LNCAP (cell line): ENCODE data around the gene STON1.

Experiments used
- TF ChIP-seq, protein P1 (sequence below): fragments of 450-650 bp; IDR thresholded peaks from 2 replicates; pipeline ENCODE4 v1.5.1; 2017; ENCODE audit warnings: mild to moderate bottlenecking

STON1 gene

GRCh38 chr2:48504647-48505327, 25.2 kb upstream of the STON1 start:
- TF ChIP-seq, protein P1, sequence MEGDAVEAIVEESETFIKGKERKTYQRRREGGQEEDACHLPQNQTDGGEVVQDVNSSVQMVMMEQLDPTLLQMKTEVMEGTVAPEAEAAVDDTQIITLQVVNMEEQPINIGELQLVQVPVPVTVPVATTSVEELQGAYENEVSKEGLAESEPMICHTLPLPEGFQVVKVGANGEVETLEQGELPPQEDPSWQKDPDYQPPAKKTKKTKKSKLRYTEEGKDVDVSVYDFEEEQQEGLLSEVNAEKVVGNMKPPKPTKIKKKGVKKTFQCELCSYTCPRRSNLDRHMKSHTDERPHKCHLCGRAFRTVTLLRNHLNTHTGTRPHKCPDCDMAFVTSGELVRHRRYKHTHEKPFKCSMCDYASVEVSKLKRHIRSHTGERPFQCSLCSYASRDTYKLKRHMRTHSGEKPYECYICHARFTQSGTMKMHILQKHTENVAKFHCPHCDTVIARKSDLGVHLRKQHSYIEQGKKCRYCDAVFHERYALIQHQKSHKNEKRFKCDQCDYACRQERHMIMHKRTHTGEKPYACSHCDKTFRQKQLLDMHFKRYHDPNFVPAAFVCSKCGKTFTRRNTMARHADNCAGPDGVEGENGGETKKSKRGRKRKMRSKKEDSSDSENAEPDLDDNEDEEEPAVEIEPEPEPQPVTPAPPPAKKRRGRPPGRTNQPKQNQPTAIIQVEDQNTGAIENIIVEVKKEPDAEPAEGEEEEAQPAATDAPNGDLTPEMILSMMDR = no peak

- TF ChIP-seq, protein P1 = no peak
These were observed 22.8 kb upstream of the STON1 start for GRCh38 chr2:48507111-48507510.

- TF ChIP-seq, protein P1 = no peak
These were observed 21.4 kb upstream of the STON1 start for GRCh38 chr2:48508461-48509124.

- TF ChIP-seq, protein P1 = no peak
These were observed 19.6 kb upstream of the STON1 start for GRCh38 chr2:48510329-48510728.

DNA sequence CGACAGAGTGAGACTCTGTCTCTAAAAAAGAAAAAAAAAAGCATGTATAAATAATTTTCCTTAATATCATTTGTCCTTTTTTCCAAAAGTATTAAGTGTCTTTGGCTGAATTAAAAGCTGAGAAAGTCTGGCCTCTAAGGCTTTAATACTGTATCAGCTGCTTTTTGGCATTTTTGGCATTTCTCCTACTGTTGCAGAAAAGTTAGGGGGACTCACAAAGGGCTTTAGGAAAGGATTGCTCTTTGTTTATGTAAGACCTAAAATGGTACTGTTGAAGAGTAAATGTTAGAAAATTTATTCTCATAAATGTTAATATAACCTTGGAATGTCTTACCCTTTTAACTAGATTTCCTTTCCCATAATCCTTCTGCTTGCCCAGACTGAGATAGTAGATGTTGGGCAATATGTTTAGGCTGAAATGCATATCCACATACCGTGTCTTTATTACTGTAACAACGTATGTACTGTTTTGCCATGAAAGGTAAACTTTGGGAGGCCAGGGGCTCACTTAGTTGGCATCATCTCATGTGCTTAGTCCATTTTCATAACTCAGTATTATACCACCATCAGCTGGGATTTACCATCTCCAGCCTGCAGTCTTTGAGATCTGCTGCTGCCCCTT, 18.0 kb upstream of the STON1 start:
- TF ChIP-seq, protein P1 = no peak

DNA sequence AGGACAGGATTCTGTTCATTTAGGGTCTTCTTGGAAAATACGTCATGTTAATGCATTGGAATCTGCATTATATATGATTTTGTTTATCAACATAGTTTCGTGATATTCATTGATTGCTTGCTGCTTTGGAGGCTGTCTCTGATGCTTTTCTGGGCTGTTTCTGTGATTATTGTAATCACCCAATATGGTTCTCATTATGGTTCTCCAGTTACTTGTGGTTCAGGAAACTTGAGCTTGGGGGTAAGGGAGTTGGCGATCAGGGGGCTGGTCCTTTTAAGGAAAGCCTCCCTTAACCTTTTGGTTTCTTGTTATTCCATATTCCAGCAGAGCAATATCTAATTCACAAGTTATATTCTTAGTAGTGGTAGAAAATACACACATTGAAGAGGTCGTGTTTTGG, 17.4 kb upstream of the STON1 start:
- TF ChIP-seq, protein P1 = no peak

DNA sequence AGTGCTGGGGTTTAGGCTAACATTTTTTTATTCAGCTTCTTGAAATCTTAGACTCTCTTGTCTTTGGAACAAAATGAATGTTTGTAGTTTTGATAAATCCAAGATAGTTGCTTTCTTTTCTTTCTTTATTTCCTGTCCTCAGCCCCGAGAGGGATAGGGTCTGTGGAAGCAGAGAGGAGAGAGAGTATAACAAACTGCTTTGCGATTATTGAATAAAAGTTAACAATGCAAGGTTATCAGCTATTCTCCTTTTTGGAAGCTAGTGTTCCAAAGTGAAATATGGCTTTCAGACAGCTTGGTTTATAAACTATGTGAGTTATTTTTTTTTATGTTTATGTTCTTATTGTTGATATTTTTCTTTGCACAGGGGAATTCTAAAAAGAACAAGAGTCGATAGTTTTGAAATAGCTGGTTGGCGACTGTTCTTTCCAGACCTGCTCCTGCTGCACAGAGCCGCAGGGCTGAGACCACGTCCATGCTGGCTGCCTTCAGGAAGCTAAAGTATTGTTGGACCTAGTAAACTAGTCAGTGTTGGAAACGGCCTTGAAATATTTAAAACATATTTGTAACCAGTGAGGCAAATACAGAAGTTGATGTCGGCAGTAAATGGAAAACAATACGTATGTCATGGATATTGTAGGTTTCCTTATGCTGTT, 15.5 kb upstream of the STON1 start:
- TF ChIP-seq, protein P1 = no peak
